Right atrium auricular region (tissue), 2 donors: Measurements from ENCODE around the gene ANKFN1. TPM values are rescaled to one million over a fixed set of nuclear protein-coding genes. Genes with fewer than 3 reads are reported as not detected.

Source experiments
- DNase-seq: peaks from one replicate; pipeline ENCODE4 v3.0.0-alpha.2; 2019; ENCODE audit warnings: low spot score
- H3K27ac ChIP-seq, 2 donors: fragments of 200-600 bp; sonication (generic); 1 replicate in 1 of 2; 2 replicates in 1 of 2; pipeline ENCODE4 v1.5.1; 2016 to 2019
- H3K27me3 ChIP-seq, 2 donors: fragments of 200-600 bp; sonication (generic); one replicate each; pipeline versions ENCODE4 v1.5.1 to v1.6.0; 2017 to 2019
- H3K36me3 ChIP-seq: fragments of 200-600 bp; sonication (generic); one replicate; pipeline ENCODE4 v1.5.1; 2016
- H3K4me1 ChIP-seq, 2 donors: fragments of 200-600 bp; sonication (generic); one replicate each; pipeline versions ENCODE4 v1.5.1 to v1.6.0; 2017 to 2019
- H3K4me3 ChIP-seq, 2 donors: fragments of 200-600 bp; sonication (generic); 1 replicate in 1 of 2; 2 replicates in 1 of 2; pipeline ENCODE4 v1.5.1; 2017 to 2019; ENCODE audit warnings: mild to moderate bottlenecking in 1 of 2, moderate library complexity in 1 of 2
- H3K9me3 ChIP-seq, 2 donors: fragments of 200-600 bp; sonication (generic); one replicate each; pipeline ENCODE4 v1.5.1; 2019
- CTCF ChIP-seq, 2 donors: fragments of 200-600 bp; sonication (generic); IDR thresholded peaks; one replicate each; pipeline ENCODE4 v1.5.1; 2019; ENCODE audit warnings: antibody characterized with exemption in 2 of 2
- total RNA-seq, 2 donors: library from RNA; depleted of rRNA; stranded (reverse); fragments of >200 nt; gene quantifications; one replicate each; pipeline ENCODE4 v1.1.0, GENCODE V29; 2016

ANKFN1 gene
- total RNA-seq, 2 donors from 2014 or later, result 0.67 TPM; not detected in 1

- no peaks in the 10 kb centered on the region for H3K36me3 ChIP-seq
- no peaks in the 10 kb centered on the region for H3K27me3 ChIP-seq
- no peak for DNase-seq
- no peak for TF ChIP-seq CTCF (IDR thresholded peaks at IDR 0.05)
- H3K9me3 ChIP-seq, result no peaks in the 10 kb centered on the region
- no peak overlapping the region for H3K4me3 ChIP-seq
- no peak overlapping the region for H3K27ac ChIP-seq
- peaks cover 0 to 7% of the 10 kb centered on the region in 2 donors for H3K4me1 ChIP-seq
Measured at GRCh38 chr17:56171186-56171959, 18.1 kb downstream of the ANKFN1 start.

GRCh38 chr17:56172517-56172982 is 19.3 kb downstream of the ANKFN1 start:
- Histone ChIP-seq H3K36me3 (no peaks in the 10 kb centered on the region), H3K9me3 (no peaks in the 10 kb centered on the region), H3K27me3 (no peaks in the 10 kb centered on the region), H3K27ac (peak overlapping the region in 1 of 2 donors; percentile 55), H3K4me3 (no peak overlapping the region), H3K4me1 (peaks cover 0 to 7% of the 10 kb centered on the region in 2 donors)
- DNase-seq, result no peak
- no peak for TF ChIP-seq CTCF (IDR thresholded peaks at IDR 0.05)

GRCh38 chr17:56173026-56173425 is 19.8 kb downstream of the ANKFN1 start:
- DNase-seq, result no peak
- no peak for TF ChIP-seq CTCF (IDR thresholded peaks at IDR 0.05)
- no peaks in the 10 kb centered on the region for H3K27me3 ChIP-seq
- H3K9me3 ChIP-seq, result no peaks in the 10 kb centered on the region
- H3K27ac ChIP-seq, result peak overlapping the region in 1 of 2 donors; percentile 55
- no peak overlapping the region for H3K4me3 ChIP-seq
- peaks cover 0 to 7% of the 10 kb centered on the region in 2 donors for H3K4me1 ChIP-seq
- H3K36me3 ChIP-seq, result no peaks in the 10 kb centered on the region

- Histone ChIP-seq H3K36me3 (no peaks in the 10 kb centered on the region), H3K27me3 (no peaks in the 10 kb centered on the region), H3K4me1 (peaks cover 0 to 7% of the 10 kb centered on the region in 2 donors), H3K4me3 (no peak overlapping the region), H3K9me3 (no peaks in the 10 kb centered on the region), H3K27ac (no peak overlapping the region)
- TF ChIP-seq CTCF (IDR thresholded peaks at IDR 0.05), result no peak
- no peak for DNase-seq
Measured at GRCh38 chr17:56173958-56174835, 20.9 kb downstream of the ANKFN1 start.

- peaks cover 0 to 7% of the 10 kb centered on the region in 2 donors for H3K4me1 ChIP-seq
- TF ChIP-seq CTCF (IDR thresholded peaks at IDR 0.05), result no peak
- no peak overlapping the region for H3K4me3 ChIP-seq
- H3K27ac ChIP-seq, result no peak overlapping the region
- no peaks in the 10 kb centered on the region for H3K9me3 ChIP-seq
- H3K27me3 ChIP-seq, result no peaks in the 10 kb centered on the region
- H3K36me3 ChIP-seq, result no peaks in the 10 kb centered on the region
- no peak for DNase-seq
Measured at GRCh38 chr17:56175299-56175955, 22.2 kb downstream of the ANKFN1 start.
